Smooth muscle cell (in vitro differentiated cells): ENCODE data around the gene ZNF526. TPM values are rescaled to one million over a fixed set of nuclear protein-coding genes. Genes with fewer than 3 reads are reported as not detected.

ENCODE experiments used
- DNase-seq: peaks from one replicate; lab custom pipeline; 2025; ENCODE audit not compliant: unreplicated experiment; lab: John Stamatoyannopoulos, UW
- H2AFZ ChIP-seq: fragments of 200-600 bp; sonication (generic); 2 replicates; pipeline ENCODE4 v1.6.0; 2016; ENCODE audit warnings: antibody characterized with exemption, low read depth, mild to moderate bottlenecking
- H3F3A ChIP-seq: fragments of 200-600 bp; sonication (generic); 2 replicates; pipeline ENCODE4 v1.6.0; 2017; ENCODE audit warnings: antibody characterized with exemption, low read depth
- H3K27ac ChIP-seq: fragments of 200-600 bp; sonication (generic); 2 replicates; pipeline ENCODE4 v1.5.1; 2016; ENCODE audit warnings: low read depth, mild to moderate bottlenecking
- H3K27me3 ChIP-seq: fragments of 200-600 bp; sonication (generic); 2 replicates; pipeline ENCODE4 v1.6.1; 2016; ENCODE audit warnings: low read depth, mild to moderate bottlenecking
- H3K36me3 ChIP-seq: fragments of 200-600 bp; sonication (generic); 2 replicates; pipeline ENCODE4 v1.5.1; 2016; ENCODE audit warnings: low read depth
- H3K4me1 ChIP-seq: fragments of 200-600 bp; sonication (generic); 2 replicates; pipeline ENCODE4 v1.5.1; 2016; ENCODE audit warnings: low read depth
- H3K4me2 ChIP-seq: fragments of 200-600 bp; sonication (generic); 2 replicates; pipeline ENCODE4 v1.6.0; 2016; ENCODE audit warnings: mild to moderate bottlenecking
- H3K4me3 ChIP-seq: fragments of 200-600 bp; sonication (generic); 2 replicates; pipeline ENCODE4 v1.5.1; 2016; ENCODE audit warnings: mild to moderate bottlenecking
- H3K79me2 ChIP-seq: fragments of 200-600 bp; sonication (generic); 2 replicates; pipeline ENCODE4 v1.6.0; 2016; ENCODE audit warnings: low read depth, mild to moderate bottlenecking
- H3K9ac ChIP-seq: fragments of 200-600 bp; sonication (generic); 2 replicates; pipeline ENCODE4 v1.6.0; 2016; ENCODE audit warnings: low read depth
- H3K9me3 ChIP-seq: fragments of 200-600 bp; sonication (generic); replicated peaks from 2 replicates; pipeline ENCODE4 v1.5.1; 2016; ENCODE audit warnings: low read depth
- H4K20me1 ChIP-seq: fragments of 200-600 bp; sonication (generic); 2 replicates; pipeline ENCODE4 v1.6.0; 2016; ENCODE audit warnings: low read depth
- WGBS: methylation state at CpG from one replicate; pipeline ENCODE4 v1.1.7; 2016; ENCODE audit warnings: low lambda C conversion rate; 5-methylcytosine and 5-hydroxymethylcytosine counted together
- polyA plus RNA-seq: library from polyadenylated mRNA; unstranded; fragments of >200 nt; fragmentation: Nextera tagmentation; extraction: Ambion mirVana; gene quantifications from 2 replicates; pipeline ENCODE4 v1.2.1, GENCODE V29; 2016
- total RNA-seq: library from RNA; depleted of rRNA; stranded (reverse); fragments of >200 nt; gene quantifications from 2 replicates; pipeline ENCODE4 v1.2.3, GENCODE V29; 2014
- TF ChIP-seq, protein P1 (sequence below): fragments of 200-600 bp; sonication (generic); IDR thresholded peaks from 2 replicates; pipeline ENCODE4 v1.5.1; 2017; ENCODE audit warnings: borderline replicate concordance, mild to moderate bottlenecking, antibody characterized with exemption; ENCODE audit not compliant: insufficient read depth, poor library complexity, severe bottlenecking

Gene ZNF526
- total and polyA plus RNA-seq, 2 experiments from 2014 or later = 5.0 to 12.1 TPM

DNA sequence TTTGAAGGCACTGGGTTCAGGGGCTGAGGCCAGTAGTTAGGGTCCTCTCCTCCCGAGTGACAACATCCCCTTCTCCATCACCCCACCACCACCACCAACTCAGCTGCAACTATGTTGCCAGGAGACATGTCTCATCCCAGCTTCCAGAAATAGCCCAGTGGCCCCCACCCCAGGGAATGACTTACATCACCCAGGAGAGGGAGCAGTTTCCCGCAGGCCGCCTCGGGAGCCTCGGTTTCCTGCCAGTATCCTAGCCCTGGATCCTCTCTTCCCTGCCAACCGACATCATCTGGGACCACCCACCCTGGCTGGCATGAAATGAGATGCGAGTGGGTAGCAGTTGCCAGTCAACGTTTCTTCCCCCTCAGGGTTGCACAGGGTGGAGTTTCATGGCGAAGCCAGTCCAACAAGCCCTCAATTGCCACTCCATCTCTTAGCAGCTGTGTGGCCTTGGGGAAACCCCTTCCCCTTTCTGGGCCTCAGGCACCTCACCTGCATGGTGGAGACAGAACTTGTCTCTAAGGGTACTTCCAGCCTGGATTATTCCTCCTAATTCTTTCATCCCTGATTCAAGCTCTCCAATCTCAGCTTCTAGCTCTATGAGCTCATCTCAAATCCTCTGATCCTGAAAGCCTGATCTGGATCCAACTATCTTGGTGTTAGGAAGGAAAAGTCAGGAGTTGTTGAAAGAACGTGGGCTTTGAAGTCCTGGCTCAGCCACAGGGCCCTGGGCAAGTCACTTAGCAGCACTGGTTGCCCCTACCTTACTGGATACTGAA, 26.2 kb downstream of the ZNF526 start:
- DNase-seq = peak; percentile 33
- Histone ChIP-seq H2AFZ (no peak overlapping the region), H3K9me3 (no peaks in the 10 kb centered on the region), H3K4me3 (no peak overlapping the region), H3K9ac (no peak overlapping the region), H3K27ac (peak overlapping the region; percentile 68), H3K79me2 (peaks cover 34% of the 10 kb centered on the region), H3K4me1 (peaks cover 10% of the 10 kb centered on the region), H3K27me3 (no peaks in the 10 kb centered on the region), H3K4me2 (peak overlapping the region; percentile 5), H4K20me1 (peaks cover 59% of the 10 kb centered on the region), H3F3A (peaks cover 32% of the 10 kb centered on the region), H3K36me3 (no peaks in the 10 kb centered on the region)
- WGBS = 23% methylated on average over 10 of the region's 10 CpGs
- TF ChIP-seq, protein P1, sequence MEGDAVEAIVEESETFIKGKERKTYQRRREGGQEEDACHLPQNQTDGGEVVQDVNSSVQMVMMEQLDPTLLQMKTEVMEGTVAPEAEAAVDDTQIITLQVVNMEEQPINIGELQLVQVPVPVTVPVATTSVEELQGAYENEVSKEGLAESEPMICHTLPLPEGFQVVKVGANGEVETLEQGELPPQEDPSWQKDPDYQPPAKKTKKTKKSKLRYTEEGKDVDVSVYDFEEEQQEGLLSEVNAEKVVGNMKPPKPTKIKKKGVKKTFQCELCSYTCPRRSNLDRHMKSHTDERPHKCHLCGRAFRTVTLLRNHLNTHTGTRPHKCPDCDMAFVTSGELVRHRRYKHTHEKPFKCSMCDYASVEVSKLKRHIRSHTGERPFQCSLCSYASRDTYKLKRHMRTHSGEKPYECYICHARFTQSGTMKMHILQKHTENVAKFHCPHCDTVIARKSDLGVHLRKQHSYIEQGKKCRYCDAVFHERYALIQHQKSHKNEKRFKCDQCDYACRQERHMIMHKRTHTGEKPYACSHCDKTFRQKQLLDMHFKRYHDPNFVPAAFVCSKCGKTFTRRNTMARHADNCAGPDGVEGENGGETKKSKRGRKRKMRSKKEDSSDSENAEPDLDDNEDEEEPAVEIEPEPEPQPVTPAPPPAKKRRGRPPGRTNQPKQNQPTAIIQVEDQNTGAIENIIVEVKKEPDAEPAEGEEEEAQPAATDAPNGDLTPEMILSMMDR = peak; percentile 52

DNA sequence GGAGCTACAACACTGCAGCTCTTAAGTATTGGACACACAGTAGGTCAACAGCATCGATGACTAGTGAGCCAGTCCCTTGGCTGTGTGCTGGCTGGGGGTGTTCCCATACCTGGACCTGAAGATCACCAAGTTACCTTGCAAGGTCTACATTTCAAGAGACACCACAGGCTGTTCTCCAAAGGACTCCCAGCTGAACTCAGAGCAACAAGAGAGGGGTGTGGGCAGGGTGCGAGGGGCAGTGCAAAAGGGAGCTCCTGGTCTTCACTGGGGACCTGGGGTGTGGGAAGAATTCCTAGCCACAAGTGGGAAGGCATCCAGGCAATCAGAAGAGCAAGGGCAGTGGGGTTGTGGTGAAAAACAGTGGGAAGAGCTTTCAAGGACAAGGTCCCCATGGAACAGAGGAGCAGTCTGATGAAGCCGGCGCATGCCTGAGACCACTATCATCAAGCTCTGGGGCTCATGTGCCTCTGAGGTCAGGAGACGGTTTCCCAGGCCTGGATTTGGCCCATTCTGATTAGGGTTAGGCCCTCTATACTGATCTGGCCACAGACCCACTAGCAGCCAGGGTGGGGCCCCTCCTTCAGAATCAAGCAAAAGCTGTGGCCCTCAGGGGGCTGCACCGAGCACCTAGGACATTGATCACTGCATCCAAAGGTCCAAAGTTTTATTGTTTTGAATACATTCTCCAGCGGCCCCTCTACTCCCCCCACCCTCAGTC, 27.0 kb downstream of the ZNF526 start:
- peaks cover 63% of the 10 kb centered on the region for H4K20me1 ChIP-seq
- TF ChIP-seq, protein P1 = no peak
- no peak overlapping the region for H3K4me3 ChIP-seq
- peak overlapping the region; percentile 17 for H3K9ac ChIP-seq
- no peak overlapping the region for H2AFZ ChIP-seq
- DNase-seq = no peak
- peaks cover 11% of the 10 kb centered on the region for H3K4me1 ChIP-seq
- H3K27me3 ChIP-seq = no peaks in the 10 kb centered on the region
- H3K79me2 ChIP-seq = peaks cover 34% of the 10 kb centered on the region
- peaks cover 32% of the 10 kb centered on the region for H3F3A ChIP-seq
- H3K4me2 ChIP-seq = no peak overlapping the region
- no peaks in the 10 kb centered on the region for H3K9me3 ChIP-seq
- peak overlapping the region; percentile 68 for H3K27ac ChIP-seq
- 79% methylated on average over 7 of the region's 7 CpGs for WGBS
- H3K36me3 ChIP-seq = no peaks in the 10 kb centered on the region

DNA sequence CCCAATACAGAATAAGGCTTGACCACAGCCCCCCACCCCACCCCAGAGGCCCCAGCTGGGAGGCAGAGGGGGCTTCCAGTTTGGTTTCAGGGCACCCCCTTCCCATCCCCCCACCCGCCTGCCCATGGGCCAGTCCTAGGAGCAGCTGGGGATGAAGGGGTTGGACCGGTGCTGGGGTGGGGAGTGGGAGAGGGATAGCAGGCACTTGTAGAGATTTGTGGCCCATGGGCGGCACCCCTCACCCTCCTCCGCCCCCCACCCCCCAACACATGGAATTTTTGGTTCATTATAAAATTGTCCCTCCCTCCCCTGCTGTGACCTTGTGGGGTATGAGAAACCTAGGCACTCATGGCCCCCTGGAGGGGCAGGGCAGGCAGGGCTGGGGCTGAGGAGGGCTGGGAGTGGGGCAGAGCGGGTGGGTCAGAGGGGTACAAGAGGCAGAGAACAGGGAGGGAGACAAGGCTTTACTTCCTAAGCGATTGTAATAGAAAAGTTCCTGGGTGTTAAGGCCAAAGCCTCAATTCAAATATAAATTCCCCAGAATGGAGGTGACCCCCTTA, 27.6 kb downstream of the ZNF526 start:
- peaks cover 32% of the 10 kb centered on the region for H3F3A ChIP-seq
- no peak overlapping the region for H3K9ac ChIP-seq
- no peak overlapping the region for H2AFZ ChIP-seq
- H3K4me1 ChIP-seq = peaks cover 18% of the 10 kb centered on the region
- WGBS = 96% methylated on average over 3 of the region's 6 CpGs
- H3K36me3 ChIP-seq = no peaks in the 10 kb centered on the region
- no peaks in the 10 kb centered on the region for H3K9me3 ChIP-seq
- no peak for DNase-seq
- no peak overlapping the region for H3K4me3 ChIP-seq
- H3K4me2 ChIP-seq = no peak overlapping the region
- peaks cover 39% of the 10 kb centered on the region for H3K79me2 ChIP-seq
- peak overlapping the region; percentile 68 for H3K27ac ChIP-seq
- peaks cover 70% of the 10 kb centered on the region for H4K20me1 ChIP-seq
- TF ChIP-seq, protein P1 = no peak
- H3K27me3 ChIP-seq = no peaks in the 10 kb centered on the region
